Measurements from ENCODE around the gene MAPKAP1.

Gene MAPKAP1

DNA sequence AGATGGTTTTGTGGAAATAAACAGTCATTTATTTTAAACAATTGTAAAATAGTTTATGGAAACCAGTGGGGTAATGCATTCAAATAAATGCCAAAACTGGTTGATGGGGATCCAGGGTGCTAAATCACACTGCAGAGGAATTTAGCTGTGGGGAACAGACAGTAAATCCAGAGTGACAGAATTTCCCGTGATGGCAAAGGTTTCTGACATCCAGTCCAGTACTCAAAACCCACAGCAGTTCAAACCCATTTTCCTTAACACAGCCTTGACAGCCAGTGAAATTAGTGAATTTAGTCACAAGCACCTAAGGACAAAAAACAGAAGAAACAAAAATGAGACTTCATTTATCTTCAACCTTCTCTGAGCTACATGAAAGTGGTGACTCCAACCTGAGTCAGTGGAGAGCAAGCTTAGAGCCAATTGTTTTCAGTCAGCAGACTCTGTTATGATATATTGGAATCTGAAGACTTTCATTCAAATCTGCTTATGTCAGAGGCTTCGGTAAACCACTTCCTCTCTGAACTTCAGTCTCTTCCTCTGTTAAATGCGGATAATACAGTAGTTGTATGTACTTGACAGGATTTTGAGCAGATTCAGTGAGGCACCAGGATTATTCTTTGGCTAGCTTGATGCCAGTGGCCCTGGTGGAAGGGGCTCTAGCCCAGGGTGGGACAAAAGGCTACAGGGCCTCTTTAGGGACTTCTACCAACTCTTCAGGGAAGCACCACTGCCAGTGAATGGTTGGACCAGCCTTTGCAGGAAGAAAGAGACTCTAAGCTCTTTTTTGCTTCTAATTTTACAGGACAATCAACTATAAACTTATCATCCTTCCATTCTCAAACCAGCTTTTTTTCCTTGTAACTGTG lies 185.3 kb downstream of the MAPKAP1 start:
- Histone ChIP-seq H3K4me3 (ENCODE audit: low read depth in 1 of 2, low read length in 2 of 2) (no peak overlapping the region), H3K4me2 (ENCODE audit: insufficient read depth, low read length) (no peak overlapping the region), H3K9me3 (ENCODE audit: insufficient read depth, low read length, severe bottlenecking) (no peaks in the 10 kb centered on the region), H3K27ac (ENCODE audit: low read length) (peak overlapping the region; percentile 49; the same call in 1 of the 2 replicates), H3K9ac (ENCODE audit: low read depth, low read length) (no peak overlapping the region), H3K27me3 (ENCODE audit: insufficient read depth, low read length, poor library complexity) (no peaks in the 10 kb centered on the region), H4K20me1 (ENCODE audit: insufficient read depth, low read length) (no peaks in the 10 kb centered on the region), H3K79me2 (ENCODE audit: insufficient read depth, low read length) (no peaks in the 10 kb centered on the region), H3K36me3 (ENCODE audit: insufficient read depth, low read length) (no peaks in the 10 kb centered on the region; the same call in 1 of the 2 replicates), H3K4me1 (ENCODE audit: insufficient read depth, low read length) (peaks cover 17% of the 10 kb centered on the region), H2AFZ (ENCODE audit: low read depth, low read length) (no peak overlapping the region)
- no peak for TF ChIP-seq EZH2 (IDR thresholded peaks at IDR 0.05; ENCODE audit: borderline replicate concordance, low read depth, low read length, severe bottlenecking)
- TF ChIP-seq, protein P1, sequence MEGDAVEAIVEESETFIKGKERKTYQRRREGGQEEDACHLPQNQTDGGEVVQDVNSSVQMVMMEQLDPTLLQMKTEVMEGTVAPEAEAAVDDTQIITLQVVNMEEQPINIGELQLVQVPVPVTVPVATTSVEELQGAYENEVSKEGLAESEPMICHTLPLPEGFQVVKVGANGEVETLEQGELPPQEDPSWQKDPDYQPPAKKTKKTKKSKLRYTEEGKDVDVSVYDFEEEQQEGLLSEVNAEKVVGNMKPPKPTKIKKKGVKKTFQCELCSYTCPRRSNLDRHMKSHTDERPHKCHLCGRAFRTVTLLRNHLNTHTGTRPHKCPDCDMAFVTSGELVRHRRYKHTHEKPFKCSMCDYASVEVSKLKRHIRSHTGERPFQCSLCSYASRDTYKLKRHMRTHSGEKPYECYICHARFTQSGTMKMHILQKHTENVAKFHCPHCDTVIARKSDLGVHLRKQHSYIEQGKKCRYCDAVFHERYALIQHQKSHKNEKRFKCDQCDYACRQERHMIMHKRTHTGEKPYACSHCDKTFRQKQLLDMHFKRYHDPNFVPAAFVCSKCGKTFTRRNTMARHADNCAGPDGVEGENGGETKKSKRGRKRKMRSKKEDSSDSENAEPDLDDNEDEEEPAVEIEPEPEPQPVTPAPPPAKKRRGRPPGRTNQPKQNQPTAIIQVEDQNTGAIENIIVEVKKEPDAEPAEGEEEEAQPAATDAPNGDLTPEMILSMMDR (IDR thresholded peaks at IDR 0.05; ENCODE audit: borderline replicate concordance, extremely low read depth, low read length, poor library complexity, severe bottlenecking) = no peak
- DNase-seq = no peak
- peak; percentile 87 for ATAC-seq (ENCODE audit: insufficient read depth, low read depth)

DNA sequence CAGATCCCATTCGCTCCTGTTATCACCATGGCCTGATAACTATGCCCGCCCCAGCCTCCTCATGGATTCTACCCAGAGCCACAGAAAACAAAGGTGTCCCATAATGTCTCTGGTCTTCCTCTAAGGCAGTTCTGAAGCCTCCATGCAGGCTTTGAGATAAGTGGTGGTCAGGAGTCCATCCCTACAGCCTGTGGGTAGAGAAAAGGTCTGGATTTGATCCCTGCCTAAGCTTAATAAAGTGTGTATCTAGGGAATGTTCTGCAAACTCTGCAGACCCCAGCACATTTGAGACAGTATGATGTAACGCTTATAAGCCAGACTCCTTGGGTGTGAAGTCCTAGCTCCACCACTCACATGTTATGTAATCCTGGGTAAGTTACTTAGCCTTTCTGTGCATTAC lies 187.3 kb downstream of the MAPKAP1 start:
- H3K36me3 ChIP-seq (ENCODE audit: insufficient read depth, low read length) = no peaks in the 10 kb centered on the region; the same call in 1 of the 2 replicates
- TF ChIP-seq, protein P1 (IDR thresholded peaks at IDR 0.05; ENCODE audit: borderline replicate concordance, extremely low read depth, low read length, poor library complexity, severe bottlenecking) = no peak
- TF ChIP-seq EZH2 (IDR thresholded peaks at IDR 0.05; ENCODE audit: borderline replicate concordance, low read depth, low read length, severe bottlenecking) = no peak
- no peaks in the 10 kb centered on the region for H3K79me2 ChIP-seq (ENCODE audit: insufficient read depth, low read length)
- H3K9ac ChIP-seq (ENCODE audit: low read depth, low read length) = no peak overlapping the region
- no peak overlapping the region for H3K27ac ChIP-seq (ENCODE audit: low read length)
- no peak for DNase-seq
- peaks cover 17% of the 10 kb centered on the region for H3K4me1 ChIP-seq (ENCODE audit: insufficient read depth, low read length)
- no peaks in the 10 kb centered on the region for H3K27me3 ChIP-seq (ENCODE audit: insufficient read depth, low read length, poor library complexity)
- no peak overlapping the region for H3K4me3 ChIP-seq (ENCODE audit: low read depth in 1 of 2, low read length in 2 of 2)
- no peaks in the 10 kb centered on the region for H4K20me1 ChIP-seq (ENCODE audit: insufficient read depth, low read length)
- H3K9me3 ChIP-seq (ENCODE audit: insufficient read depth, low read length, severe bottlenecking) = no peaks in the 10 kb centered on the region
- no peak overlapping the region for H3K4me2 ChIP-seq (ENCODE audit: insufficient read depth, low read length)
- no peak for ATAC-seq (ENCODE audit: insufficient read depth, low read depth)
- H2AFZ ChIP-seq (ENCODE audit: low read depth, low read length) = no peak overlapping the region

DNA sequence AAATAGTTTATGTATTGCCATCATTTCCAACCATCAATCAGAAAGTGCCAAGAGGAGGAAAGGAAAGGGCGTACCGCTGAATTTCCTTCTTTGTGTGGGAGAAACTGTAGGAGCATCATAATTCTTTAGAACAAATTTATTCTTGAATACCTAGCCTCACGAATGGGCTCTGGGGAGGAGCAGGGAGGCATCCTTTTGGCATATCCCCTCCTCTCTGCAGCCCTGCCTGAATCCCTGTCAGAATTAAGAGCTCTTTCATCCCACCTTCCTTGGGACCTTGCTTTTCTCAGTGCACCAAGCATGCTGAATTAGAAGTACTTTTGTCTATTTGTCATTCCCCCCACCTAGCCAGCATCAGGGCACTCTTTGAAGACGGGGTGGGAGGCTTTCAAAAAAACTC lies 189.4 kb downstream of the MAPKAP1 start:
- peaks cover 14% of the 10 kb centered on the region for H3K4me1 ChIP-seq (ENCODE audit: insufficient read depth, low read length)
- peaks cover 3% of the 10 kb centered on the region; the same call in 1 of the 2 replicates for H4K20me1 ChIP-seq (ENCODE audit: insufficient read depth, low read length)
- no peaks in the 10 kb centered on the region for H3K9me3 ChIP-seq (ENCODE audit: insufficient read depth, low read length, severe bottlenecking)
- H3K9ac ChIP-seq (ENCODE audit: low read depth, low read length) = no peak overlapping the region
- H3K4me3 ChIP-seq (ENCODE audit: low read depth in 1 of 2, low read length in 2 of 2) = no peak overlapping the region
- no peak overlapping the region for H3K4me2 ChIP-seq (ENCODE audit: insufficient read depth, low read length)
- H3K36me3 ChIP-seq (ENCODE audit: insufficient read depth, low read length) = no peaks in the 10 kb centered on the region; the same call in 1 of the 2 replicates
- no peak overlapping the region for H3K27ac ChIP-seq (ENCODE audit: low read length)
- ATAC-seq (ENCODE audit: insufficient read depth, low read depth) (no peak), DNase-seq (no peak)
- TF ChIP-seq EZH2 (IDR thresholded peaks at IDR 0.05; ENCODE audit: borderline replicate concordance, low read depth, low read length, severe bottlenecking) = no peak
- TF ChIP-seq, protein P1 (IDR thresholded peaks at IDR 0.05; ENCODE audit: borderline replicate concordance, extremely low read depth, low read length, poor library complexity, severe bottlenecking) = no peak
- H2AFZ ChIP-seq (ENCODE audit: low read depth, low read length) = no peak overlapping the region
- H3K79me2 ChIP-seq (ENCODE audit: insufficient read depth, low read length) = no peaks in the 10 kb centered on the region
- no peaks in the 10 kb centered on the region for H3K27me3 ChIP-seq (ENCODE audit: insufficient read depth, low read length, poor library complexity)

Data from DND-41 (cell line).